ENCODE data around the gene MLST8.

GRCh38 chr16:2230376-2230775 is 25.1 kb downstream of the MLST8 start:
- no peak for TF ChIP-seq CTCF (IDR thresholded peaks at IDR 0.05; ENCODE audit: low read depth, low read length, missing input control)
- TF ChIP-seq RAD21 (IDR thresholded peaks at IDR 0.05): no peak
- TF ChIP-seq HNF4A (conservative IDR thresholded peaks at IDR 0.05): no peak

Measured in liver (tissue), 3 donors.